CD4-positive, alpha-beta T cell treated with Interleukin-12 subunit alpha and Interleukin-12 subunit beta, for 1 hour (primary cell): ENCODE measurements around the gene CTDSPL.

Experiments used
- DNase-seq: peaks from one replicate; pipeline ENCODE4 v3.0.0-alpha.2; 2020

The CTDSPL gene

DNA sequence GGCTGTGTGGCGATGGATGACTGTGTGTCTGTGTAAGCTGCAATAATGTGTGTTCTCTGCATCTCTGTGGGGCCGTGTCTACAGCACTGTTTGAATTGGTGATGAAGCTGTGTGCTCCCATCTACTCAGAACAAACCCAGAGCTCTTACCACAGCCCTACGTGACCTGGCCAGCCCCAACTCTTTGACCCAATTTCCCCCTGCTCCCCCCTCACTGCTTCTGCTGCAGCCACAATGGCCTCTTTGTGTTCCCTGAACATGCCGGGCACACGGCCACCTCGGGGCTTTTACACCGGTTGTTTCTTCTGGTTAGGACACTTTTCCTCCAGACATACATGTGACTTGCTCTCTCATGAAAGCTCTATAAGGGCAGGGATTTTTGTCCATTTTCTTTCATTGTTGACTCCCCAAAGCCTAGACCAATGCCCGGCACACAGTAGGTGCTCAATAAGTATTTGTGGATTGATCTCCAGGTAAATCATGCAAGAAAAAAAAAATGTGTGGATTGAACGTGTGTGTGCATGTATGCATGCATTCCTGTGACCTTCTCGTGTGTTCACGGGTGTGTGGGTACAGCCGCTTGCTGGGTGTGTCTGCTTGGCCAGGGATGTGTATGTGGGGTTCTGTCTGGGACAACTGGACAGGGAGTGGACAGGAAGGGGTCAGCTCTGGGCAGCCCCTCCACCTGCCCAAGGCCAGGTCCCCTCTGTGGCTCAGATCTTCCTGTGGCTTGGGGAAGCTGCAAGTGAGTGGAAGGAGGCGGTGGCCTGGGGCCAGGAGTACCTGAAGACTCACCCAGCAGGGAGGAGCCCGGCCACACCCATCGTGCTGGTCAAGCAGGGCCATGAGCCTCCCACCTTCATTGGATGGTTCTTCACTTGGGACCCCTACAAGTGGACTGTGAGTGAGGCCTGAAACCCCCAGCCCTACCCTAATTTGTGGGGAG is 143.7 kb downstream of the CTDSPL start:
- DNase-seq, result no peak

DNA sequence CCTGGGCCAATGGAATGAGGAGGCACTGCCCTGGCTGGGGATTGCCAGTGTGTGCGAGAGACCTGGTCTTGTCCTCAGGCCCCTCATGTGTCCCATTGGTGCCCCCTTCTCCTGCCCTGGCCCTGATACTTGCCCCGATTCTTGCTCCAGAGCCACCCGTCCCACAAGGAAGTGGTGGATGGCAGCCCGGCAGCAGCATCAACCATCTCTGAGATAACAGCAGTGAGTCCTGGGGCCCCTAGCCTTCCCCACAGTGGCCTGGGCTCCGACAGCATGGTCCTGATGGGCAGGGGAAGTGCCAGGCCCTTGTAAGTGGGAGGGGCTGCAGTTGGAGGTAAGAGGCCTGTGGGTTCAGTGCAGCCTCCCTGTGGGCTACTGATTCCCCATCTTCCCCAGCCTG is 144.4 kb downstream of the CTDSPL start:
- no peak for DNase-seq

DNA sequence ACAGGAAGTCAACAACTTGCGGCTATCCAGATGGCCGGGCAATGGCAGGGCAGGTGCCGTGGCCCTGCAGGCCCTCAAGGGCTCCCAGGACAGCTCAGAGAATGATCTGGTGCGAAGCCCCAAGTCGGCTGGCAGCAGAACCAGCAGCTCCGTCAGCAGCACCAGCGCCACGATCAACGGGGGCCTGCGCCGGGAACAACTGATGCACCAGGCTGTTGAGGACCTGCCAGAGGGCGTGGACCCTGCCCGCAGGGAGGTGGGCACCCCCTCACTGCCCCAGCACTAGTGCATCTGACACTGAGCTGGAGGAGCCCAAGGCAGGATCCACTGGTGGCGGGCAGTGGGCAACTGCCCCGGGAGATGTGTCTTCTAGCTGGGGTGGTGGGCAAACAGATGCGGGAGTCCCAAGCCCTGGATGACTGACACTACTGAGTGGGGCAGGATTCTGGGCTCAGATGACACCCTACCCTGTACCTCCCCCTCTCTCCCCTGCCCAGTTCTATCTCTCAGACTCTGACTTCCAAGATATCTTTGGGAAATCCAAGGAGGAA is 144.8 kb downstream of the CTDSPL start:
- DNase-seq, result no peak

DNA sequence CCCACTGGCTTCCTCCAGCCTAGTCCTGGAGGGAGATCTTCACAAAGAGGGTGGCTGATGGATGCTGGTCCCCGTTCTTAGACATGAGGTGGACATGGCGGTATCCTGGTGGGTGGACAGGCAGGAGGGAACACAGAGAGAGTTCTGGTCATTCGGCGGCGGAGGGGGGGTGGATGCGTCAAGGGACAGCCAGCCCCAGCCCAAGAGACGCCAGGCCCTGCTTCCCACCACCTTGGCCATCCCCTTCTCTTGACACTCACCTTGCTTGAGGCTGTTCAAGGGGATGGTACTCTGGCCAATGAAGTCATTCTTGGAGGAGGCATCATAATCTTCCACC is 146.0 kb downstream of the CTDSPL start:
- DNase-seq, result no peak

DNA sequence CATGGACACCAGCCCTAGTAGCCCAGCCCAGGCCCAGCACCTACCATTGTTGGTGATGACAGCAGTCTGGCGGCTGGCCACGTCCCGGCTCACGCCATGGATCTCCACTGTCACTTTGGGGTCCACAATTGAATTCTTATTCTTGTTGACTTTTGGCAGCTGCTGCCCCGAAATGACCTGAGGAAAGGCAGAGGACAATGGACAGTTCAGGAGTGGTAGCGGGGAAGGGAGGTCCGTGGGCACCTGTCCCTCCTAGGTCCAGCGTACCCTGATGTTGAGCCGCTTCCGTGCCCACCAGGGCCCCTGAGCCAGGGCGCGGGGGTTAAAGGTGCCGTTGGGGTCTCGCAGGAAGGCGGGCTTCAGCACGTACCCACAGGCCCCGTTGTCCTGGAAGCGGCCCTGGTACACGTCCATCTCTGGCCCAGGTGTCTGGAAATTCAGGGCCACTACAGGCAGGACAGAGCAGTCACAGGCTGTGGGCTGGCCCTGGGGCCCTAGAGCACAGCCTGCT is 146.6 kb downstream of the CTDSPL start:
- DNase-seq, result no peak

DNA sequence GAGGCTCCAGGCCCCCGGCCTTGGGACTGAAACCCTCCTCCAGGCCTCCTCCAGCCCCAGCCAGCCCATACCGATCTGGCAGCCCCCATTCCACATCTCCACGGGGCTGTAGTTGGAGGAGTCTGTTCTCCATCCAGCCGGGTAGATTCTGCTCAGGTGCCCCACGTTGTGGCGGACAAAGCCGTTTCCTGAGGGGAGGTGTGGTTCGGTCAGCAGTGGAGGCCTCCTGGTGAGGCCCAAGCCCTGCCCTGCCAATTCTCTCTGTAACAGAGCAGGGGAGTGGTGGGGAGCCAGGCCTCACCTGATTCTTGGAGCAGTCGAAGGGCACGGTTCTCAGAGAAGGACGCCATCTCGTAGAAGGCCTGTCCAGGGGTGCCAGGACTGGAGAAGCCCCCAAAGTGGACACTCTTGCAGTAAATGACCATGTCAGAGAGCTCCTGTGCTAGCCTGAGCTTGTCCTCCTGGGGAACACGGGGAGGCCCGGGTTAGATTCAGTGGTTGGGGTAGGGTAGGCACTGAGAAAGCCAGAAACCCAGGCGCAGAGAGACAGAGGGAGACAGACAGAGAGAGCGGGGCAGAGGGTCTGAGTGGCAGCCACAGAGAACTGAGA is 147.4 kb downstream of the CTDSPL start:
- no peak for DNase-seq

DNA sequence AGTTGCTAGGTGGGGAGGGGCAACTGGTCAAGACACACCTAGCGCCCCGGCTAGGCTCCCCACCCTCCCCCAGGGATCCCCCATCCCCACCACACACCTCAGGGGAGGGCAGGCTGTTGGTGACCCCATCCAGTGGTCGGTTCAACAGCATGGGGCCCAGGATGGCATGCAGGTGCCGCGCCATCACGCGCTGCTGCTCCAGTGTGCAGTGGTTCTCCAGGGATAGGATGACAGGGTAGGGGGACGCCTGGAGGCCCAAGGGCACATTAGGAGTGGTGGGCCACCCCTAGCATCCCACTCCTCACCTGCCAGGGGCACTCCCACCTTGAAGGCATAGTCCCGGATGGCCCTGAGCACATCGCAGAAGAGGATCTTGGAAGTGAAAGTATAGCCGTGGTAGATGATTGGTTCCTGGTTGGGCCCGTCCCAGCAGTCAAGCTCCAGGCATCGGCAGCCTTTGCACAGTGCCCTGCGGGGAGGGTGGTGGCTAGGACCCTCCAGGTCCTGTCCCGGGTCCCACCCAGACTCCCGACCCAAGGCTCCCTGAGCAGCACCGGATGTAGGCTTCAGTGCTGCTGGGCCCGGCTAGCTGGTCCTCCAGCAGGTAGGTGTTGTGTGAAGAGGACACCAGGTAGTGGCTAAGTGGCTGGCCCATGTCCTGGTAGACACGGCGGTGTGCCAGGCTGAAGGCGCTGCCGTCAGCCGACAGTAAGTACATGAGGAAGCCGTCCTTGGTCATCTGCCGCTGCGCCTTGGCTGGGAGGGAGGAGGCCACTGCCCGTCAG is 148.3 kb downstream of the CTDSPL start:
- DNase-seq, result no peak

DNA sequence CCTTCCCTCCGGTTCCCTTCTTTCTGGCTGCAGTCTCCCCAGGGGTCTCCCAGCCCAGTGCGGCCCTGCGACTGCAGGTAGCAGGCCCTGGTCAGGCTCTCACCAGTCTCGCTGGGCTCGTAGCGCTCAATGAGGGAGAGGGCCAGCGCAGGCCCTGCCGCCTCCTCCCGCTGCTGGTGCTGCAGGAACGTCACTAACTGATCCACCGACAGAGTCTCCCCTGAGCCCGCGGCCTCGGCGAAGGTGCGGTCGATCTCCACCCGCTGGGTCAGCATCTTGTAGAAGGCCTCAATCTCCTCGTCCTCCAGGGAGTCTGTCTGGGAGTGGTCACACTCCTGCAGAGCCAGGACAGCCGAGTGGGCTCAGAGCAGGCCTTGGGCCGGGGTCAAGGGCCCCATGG is 149.4 kb downstream of the CTDSPL start:
- no peak for DNase-seq

DNA sequence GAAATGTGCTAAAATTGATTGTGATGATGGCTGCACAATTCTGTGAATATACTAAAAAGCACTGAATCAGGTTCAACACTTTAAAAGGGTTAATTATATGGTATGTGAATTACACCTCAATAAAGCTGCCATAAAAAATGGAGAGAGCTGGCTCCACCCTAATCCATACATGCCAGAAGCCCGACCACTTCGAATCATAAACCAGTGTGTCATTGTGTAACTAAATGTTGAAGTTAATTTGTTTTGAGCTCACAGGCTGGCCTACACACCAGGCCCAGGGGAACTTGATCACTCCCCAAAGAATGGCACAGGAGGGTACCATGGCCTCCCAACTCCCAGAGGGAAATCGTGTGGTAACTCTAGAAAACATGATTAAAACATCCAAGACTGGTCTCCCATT is 153.8 kb downstream of the CTDSPL start:
- DNase-seq, result no peak

DNA sequence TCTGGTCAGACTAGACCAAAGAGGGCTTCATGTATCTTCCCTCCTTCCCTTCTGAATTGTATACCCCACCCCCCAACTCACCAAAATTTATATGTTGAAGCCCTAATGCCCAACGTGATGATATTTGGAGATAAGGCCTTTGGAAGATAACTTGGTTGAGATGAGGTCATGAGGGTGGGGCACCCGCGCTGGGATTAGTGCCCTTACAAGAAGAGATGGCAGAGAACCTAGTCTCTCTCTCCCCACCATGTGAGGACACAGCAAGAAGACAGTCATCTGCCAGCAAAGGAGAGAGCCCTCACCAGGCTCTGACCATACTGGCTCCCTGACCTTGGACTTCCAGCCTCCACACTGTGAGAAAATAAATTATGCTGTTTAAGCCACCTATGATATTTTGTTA is 154.3 kb downstream of the CTDSPL start:
- DNase-seq, result no peak

DNA sequence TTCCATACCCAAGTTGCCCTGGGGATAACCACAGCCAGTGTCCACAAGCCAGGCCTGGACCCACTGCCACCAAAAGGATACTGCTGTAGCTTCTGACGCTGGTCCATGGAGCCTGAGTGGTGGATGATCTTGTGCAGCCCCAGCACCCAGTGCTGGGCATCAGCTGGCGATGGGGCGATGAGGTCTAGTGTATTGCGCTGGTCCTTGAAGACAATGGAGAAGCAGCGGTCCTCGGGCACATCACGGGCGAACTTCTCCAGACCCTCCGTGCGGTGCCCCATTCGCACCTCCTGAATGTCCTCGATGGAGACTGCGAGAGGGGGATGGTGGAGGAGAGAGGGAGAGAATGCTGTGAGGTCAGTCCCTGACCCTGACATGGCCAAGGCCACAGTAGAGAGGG is 154.7 kb downstream of the CTDSPL start:
- DNase-seq, result no peak

DNA sequence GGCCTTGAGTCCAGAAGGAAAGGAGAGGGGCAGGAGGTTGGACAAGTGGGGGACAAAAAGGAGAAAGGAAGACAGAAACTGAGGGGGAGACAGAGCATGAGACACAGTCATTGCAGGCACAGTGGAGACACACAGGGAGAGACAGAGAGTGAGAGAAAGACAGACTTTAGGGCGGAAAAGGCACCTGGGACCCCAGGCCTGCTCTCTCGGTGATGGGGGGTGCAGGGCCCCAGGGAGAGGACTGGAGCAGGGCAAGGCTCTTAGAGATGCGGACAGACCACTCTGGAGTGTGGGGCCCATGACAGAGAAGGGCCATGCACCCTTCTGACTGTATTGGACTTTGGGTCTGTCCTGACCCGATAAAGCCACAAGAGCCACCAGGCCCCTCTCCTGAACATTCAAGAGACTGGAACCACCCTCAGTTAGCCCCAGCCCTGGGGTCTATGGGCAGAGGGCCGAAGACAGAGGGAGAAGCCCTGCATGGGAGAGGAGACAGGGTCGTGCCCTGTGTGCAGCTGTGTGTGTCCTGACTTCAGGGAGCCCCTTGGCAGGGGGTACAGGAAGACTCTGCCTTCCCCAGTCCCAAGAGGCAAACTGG is 155.3 kb downstream of the CTDSPL start:
- no peak for DNase-seq

DNA sequence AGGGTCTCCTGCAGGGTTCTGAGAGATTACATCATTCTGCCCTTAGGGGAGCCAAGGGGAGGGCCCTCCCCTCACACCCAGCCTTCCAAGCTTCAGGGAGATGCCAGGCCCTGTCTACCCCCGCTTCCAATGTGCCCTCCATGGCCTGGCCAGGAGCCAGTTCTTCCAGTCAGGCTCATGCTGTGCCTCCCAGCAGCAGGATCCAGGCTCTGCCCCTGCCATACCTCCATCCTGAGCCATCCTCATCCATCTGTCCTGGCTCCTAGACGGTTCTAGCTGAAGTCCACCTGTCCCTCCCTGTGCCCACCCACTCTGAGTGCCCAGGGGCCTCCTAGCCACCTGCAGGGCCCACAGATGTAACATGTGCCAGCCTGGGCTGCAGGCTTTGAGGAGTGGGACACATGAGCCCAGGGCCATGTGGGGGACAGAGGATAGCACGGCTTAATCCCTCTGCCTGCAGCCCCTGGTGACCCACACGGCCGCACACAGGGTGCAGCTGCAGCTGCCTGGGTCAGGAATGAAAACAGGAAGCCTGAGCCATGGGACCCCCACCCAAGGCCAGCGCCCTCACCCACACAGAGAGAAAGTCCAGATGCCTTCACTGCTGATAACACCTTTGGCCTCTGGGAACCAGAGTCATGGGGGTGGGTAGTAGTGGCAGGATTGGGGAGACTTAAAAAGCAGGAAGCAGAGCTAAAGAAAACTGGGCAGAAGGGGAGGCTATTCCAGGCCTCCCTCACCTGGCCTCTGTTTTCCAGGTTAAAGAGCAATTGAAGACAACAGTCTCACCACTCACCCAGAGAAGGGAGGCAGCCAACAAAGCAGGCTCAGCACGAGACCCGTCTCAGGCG is 156.0 kb downstream of the CTDSPL start:
- DNase-seq, result no peak

DNA sequence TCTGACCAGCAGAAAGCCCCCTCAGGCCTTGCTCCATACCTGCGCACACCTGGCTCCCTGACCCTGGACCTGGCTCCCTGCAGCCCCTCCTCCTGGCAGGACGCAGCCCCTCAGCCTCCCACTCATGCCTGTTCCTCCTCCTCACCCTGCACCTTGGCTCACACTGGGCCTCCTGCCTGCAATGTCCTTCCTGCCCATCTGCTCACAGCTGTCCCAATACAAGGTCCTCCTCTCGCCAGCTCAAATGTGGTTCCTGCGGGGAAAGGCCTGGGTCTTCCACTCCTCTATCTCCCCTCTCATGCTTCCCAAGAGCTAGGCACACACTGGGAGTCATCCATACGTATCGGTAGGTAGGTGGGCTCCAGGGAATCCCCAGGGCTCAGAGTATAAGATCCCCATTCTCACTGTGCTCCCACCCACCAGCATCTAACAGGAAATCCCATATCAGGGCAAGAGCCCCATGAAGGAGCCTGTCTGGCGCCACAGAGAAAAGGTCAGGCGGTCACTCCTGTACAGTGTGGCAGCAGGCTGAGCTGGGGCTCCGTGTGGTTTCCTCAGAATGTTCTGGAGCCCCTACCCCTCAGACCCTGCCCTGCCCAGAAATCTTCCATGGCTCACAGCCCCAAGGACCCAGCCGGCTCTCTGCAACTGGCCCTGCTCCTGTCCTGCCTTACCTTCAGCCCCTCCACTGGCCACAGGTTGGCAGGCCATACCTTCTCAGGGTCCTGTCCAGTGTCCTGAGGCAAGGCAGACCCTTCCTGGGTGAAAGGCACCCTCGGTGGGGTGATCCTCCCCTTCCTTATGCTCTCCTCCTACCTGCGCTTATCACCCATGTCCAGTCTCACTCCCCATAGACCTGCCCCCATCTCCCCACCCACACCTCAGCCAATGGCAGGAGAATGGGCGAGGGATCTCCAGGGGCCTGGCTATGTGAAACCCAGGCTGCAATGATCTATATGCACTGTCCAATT is 156.9 kb downstream of the CTDSPL start:
- DNase-seq, result no peak

DNA sequence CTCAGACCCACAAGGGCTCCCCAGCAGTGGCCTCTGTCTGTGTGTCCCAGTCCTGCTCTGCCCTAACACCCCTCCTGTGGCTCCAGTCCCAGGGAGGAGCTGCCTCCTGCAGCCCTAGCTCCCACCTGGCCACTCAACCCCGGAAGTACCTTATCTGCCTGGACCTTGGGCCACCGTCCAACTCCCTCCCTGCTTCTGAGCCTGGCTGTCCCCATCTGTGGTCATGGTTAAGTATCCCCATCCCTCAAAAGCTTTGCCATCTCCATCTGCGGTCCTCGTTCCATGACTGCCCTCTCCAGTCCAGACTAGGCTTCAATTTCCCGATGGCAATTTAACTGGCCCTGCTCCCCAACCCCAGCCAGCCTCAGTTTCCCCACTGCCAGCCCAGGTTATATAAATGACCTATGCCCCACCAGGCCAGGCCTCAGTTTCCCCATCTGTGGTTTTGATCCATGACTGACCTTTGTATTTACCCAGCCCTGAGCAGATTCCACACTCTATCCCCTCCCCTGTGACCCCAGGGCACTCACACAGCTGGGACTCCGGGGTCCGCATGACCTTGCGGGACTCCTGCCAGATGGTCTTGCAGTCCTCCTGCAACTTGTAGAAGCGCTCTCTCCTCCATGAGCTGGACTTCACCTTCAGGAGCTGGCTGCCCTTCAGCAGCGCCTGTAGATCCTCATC is 158.1 kb downstream of the CTDSPL start:
- DNase-seq, result no peak

DNA sequence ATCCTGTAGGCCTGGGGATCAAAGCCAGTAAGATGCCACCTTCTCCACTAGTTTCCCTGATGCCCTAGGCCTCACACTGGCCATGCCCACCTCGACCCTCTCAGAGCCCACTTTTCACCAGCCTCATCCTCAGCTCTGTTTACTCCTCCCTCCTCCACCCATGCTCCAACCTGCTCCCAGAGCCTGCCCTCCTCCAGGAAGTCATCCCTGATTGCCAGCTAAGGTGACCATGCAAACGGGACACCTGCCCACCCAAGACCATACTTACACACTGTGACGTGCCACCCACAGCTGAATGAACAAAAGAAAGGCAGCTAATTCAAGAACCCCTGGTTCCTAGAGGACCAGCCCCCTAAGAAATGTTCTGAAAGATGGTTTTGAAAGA is 158.7 kb downstream of the CTDSPL start:
- DNase-seq, result no peak

DNA sequence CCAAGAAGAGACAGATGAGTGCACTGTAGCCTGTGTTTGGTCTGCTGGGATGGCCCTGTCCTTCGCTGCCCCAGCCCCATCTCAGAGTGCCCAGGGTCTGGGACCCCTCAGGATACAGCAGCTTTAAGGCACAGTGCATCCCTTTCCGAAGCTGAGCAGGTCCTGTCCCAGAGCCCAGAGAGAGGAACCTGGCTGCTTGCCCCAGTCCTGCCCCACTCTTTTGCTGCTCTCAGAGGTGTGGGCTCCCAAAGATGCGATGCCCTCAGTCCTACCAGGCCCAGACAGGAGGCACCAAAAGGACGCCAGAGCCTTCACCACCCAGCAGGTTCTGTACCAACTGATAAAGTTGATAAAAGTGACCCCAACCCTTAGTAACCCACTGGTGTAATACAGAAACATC is 159.5 kb downstream of the CTDSPL start:
- DNase-seq, result no peak

DNA sequence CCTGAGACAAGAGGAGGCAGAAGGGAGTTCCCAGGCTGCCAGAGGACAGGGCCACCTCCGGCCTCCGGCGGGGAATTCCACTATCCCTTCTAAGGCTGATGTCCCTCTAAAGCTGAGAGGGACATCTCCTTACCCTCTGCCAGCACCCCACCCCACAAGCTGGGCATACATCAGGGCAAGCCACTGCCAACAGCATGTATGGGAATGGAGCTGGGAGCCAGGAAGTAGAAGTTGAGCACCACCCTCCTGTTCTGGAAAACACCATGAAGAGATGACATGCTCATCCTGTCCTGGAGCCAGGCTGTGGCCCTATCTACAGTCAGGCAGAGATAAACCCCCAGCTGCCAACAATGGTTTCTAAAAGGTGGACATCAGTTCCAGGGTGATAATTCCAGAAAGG is 160.6 kb downstream of the CTDSPL start:
- no peak for DNase-seq

DNA sequence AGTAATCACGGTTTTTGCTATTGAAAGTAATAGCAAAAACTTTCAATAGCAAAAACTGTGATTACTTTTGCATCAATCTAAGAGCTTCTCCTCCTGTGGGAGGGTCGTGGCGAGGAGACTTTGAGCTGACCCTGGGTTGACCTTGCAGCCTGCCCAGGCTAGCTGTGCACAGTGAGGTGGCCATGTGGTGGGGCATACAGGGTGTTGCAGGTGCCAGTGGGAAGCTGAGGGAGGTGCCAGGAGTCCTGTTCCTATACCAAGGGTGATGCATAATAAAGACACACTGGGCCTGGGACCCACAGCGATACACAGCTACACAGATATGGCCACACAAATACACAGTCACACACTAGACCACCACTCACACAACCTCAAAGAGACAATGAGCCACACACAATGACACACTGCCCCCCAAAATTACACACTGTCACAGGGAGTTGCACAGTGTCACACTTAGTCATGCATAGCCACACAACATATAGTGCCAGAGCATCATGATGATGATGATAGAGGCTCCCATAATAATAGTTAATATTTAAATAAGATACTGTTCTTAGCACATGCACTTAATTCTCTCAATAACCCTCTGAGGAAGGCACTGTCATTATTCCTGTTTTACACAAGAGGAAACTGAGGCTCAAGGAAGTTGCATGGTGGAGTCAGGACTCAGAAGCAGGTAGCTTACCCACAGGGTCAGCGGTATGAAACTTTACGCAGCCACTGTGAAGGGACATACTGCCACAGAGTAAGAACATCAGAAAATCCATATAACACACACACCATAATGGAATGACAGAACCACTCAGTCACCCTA is 161.4 kb downstream of the CTDSPL start:
- DNase-seq, result no peak
